HG02943 (cell line): Measurements from ENCODE around the gene PPP1R14D.

Experiments used
- ATAC-seq: cut with Tn5 transposase; IDR thresholded peaks from one replicate; pipeline ENCODE4 v1.9.1; 2021; ENCODE audit warnings: mild to moderate bottlenecking, low read depth, moderate library complexity; ENCODE audit not compliant: unreplicated experiment

PPP1R14D gene

GRCh38 chr15:40823572-40824343 is 4.8 kb downstream of the PPP1R14D start:
- ATAC-seq = no peak

DNA sequence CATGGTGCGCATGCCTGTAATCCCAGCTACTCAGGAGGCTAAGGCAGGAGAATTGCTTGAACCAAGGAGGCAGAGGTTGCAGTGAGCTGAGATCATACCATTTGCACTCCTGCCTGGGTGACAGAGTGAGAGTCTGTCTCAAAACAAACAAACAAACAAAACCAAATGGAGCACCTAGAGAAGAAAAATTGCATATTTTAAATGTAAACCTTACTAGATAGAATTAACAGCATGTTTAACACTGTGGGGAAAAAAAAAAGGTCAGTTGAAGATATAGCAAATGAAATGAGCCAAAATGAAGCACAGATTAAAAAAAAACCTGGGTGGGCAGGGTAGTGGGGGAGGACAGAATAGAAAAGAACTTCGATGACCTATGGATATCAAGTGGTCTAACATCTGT is 7.3 kb downstream of the PPP1R14D start:
- ATAC-seq = no peak

- ATAC-seq = no peak
Measured at GRCh38 chr15:40819048-40819447, 9.5 kb downstream of the PPP1R14D start.

GRCh38 chr15:40815042-40815698 is 13.3 kb downstream of the PPP1R14D start:
- no peak for ATAC-seq

GRCh38 chr15:40812721-40813425 is 15.6 kb downstream of the PPP1R14D start:
- ATAC-seq = no peak

DNA sequence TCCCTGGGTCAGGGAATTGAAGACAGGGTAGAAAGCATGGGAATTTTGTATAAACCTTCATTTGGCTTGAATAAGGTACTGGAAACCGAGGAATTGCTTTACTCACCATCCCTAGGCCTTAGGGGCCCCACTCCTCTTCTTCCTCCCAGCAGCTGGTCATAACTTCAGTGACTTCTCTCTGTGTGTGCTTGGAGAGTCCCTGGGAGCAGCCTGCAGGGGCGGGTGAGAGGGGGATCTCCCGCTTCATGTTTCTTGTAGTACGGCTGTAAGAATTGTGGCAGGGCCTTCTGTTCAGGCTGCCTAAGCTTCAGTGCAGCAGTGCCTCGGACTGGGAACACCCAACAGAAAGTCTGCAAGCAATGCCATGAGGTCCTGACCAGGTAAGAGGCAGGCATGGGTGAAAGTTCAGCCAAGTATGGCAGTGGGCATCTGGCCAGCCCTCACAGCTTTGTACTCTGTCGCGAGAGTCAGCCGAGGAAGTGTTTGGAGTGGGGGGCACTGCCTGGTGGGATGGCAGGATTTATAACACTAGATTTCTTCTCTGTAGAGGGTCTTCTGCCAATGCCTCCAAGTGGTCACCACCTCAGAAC is 19.6 kb downstream of the PPP1R14D start:
- ATAC-seq = no peak

- ATAC-seq = no peak
Measured at GRCh38 chr15:40807888-40808461, 20.5 kb downstream of the PPP1R14D start.

GRCh38 chr15:40807028-40807887 is 21.2 kb downstream of the PPP1R14D start, which contains the start of the genes DNAJC17 and ZFYVE19:
DNAJC17 (minus strand) TSS chr15:40807473; CDS start chr15:40807446, 27 bp downstream.
ZFYVE19 (plus strand) TSS chr15:40807089; CDS start chr15:40807590, 501 bp downstream.
- ATAC-seq = peak; percentile 90

GRCh38 chr15:40806672-40807027 is 21.9 kb downstream of the PPP1R14D start:
- ATAC-seq = no peak

DNA sequence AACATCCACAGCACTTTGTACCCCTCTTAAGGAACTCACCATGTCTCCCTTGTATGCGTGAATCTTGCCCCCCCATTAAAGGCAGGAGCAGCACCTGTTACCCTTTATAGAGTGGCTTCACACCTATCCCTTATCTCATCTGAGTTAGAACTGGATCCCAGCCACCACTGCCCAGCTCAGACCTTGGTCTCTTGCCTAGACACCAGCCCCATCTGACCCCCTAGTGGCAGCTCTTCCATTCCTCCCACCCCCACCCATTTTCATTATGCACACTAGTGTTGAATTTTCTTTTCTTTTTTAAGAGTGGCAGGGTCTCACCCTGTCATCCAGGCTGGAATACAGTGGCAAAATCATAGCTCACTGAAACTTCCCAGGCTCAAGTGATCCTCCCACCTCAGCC is 24.8 kb downstream of the PPP1R14D start:
- ATAC-seq = no peak

DNA sequence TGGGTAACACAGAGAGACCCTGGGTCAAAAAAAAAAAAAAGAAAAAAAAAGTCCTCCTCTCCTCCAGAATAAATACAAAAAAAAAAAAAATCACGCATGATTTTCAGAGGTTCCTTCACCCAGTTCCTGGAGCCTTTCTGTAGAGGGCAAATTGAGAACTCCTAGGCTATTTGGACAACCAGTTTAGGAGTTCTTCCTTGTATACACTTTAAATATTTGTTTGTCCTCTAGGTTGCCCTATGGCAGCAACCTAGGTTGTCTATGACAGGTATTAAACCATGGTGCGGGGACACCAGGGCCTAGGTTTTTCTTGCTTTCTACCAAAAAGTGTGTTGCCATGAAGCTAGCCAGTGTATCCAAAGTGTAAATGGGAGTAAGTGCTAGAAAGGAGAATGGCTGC is 25.4 kb downstream of the PPP1R14D start:
- ATAC-seq = no peak

- no peak for ATAC-seq
Measured at GRCh38 chr15:40799523-40799922, 29.0 kb downstream of the PPP1R14D start.

DNA sequence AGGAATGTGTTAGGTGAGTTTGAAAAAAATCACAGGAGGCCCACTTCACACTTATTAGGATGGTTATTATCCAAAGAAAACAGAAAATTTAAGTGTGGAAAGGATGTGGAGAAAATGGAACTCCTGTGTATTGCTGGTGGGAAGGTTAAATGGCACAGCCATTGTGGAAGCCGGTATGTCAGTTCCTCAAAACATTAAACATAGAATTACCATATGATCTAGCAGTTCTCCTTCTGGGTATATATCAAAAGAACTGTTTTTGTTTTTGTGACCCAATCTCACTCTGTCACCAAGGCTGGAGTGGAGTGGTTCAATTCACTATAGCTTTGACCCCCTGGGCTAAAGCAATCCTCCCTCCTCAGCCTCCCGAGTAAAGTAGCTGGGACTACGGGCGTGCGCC is 32.0 kb downstream of the PPP1R14D start:
- ATAC-seq = no peak

GRCh38 chr15:40796041-40796440 is 32.5 kb downstream of the PPP1R14D start:
- no peak for ATAC-seq

DNA sequence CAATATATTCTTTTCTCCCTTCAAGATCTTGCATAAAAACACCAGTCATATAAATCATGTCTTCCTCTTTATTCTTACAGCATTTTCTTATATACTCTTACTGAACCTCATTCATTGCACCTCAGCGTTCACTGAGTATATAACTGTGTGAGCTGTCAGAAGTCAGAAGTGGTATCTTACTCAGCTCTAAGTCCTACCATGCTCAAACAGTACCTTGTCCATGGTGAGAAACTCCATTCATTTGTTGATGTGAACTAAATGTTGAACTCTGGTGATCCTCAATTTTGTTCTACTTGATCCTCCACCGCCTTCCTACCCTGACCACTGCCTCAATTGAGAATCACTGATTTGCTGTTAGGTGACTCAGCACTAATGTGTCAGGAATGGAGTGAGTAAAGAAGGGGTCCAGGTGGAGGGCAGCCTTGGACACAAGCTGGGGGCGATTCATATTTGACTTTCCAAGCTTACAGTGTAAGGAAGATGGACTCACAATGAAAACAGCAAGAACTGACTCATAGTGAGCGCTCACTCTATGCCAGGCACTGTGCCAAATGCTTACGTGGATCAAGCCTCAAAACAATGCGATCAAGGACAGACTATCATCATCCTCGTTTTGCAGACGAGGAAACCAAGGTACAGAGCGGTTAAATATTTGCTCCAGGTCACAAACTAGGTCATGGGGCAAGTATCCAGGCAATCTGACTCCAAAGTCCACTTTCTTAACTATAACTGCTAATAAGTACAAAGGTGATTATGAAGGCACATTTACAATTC is 35.1 kb downstream of the PPP1R14D start:
- ATAC-seq = no peak

GRCh38 chr15:40792394-40792793 is 36.1 kb downstream of the PPP1R14D start:
- ATAC-seq = no peak

GRCh38 chr15:40790718-40791117 is 37.8 kb downstream of the PPP1R14D start:
- no peak for ATAC-seq

DNA sequence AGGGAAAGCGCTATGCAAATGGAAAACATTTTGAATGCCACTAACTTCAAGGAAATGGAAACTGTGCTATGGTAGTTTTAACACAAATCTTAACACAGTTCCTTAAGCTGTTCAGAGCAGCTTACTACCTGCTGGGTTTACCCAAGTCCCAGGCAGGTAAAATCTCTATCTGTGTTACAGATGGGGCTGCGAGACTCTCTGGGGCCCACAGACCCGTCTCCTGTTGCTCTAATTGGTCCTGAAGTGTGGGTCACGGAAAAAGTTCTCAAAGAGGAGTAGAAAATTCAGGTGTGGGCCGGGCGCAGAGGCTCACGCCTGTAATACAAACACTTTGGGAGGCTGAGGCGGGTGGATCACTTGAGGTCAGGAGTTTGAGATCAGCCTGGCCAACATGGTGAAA is 38.5 kb downstream of the PPP1R14D start:
- no peak for ATAC-seq

DNA sequence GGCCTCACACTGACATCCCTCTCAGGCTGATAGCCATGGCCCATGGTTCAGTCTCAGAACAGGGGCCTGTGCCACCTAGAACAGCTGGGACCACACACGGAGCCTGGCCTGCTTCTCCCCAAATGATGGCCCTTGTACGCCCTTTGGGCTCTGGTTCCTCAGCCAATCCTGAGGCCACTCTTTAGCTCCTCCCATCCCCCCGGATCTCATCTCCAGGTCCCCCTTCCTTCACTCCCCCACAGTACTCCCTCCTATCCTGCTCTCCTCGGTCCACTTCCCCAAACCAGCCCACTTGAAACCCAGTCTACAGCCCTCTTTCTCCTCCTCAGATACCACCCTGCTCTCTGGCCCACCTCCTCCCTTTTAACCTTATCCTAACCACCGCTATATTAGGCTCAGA is 39.4 kb downstream of the PPP1R14D start:
- no peak for ATAC-seq
